Measurements from ENCODE around the gene MITF. TPM values are rescaled to one million over a fixed set of nuclear protein-coding genes. Genes with fewer than 3 reads are reported as not detected.

The MITF gene
- total RNA-seq, 1 experiment from 2014 or later = 116 TPM

- DNase-seq (ENCODE audit: low spot score) = no peak
- in situ Hi-C loops (cut with HindIII; ENCODE audit: low sequenced_read_pairs) = no loop called here
Observed at GRCh38 chr3:69972672-69973071, 233.4 kb downstream of the MITF start.

- in situ Hi-C loops (cut with HindIII; ENCODE audit: low sequenced_read_pairs) = no loop called here
- DNase-seq (ENCODE audit: low spot score) = no peak
Observed at GRCh38 chr3:69976021-69976420, 236.8 kb downstream of the MITF start.

GRCh38 chr3:69983546-69984265, 244.4 kb downstream of the MITF start:
- no peak for DNase-seq (ENCODE audit: low spot score)
- in situ Hi-C loops (cut with HindIII; ENCODE audit: low sequenced_read_pairs) = no loop called here

GRCh38 chr3:69985266-69985665, 246.0 kb downstream of the MITF start:
- DNase-seq (ENCODE audit: low spot score) = no peak
- in situ Hi-C loops (cut with HindIII; ENCODE audit: low sequenced_read_pairs) = no loop called here

- no peak for DNase-seq (ENCODE audit: low spot score)
- in situ Hi-C loops (cut with HindIII; ENCODE audit: low sequenced_read_pairs) = no loop called here
Observed at GRCh38 chr3:69986419-69986818, 247.2 kb downstream of the MITF start.

- in situ Hi-C loops (cut with HindIII; ENCODE audit: low sequenced_read_pairs) = no loop called here
- no peak for DNase-seq (ENCODE audit: low spot score)
Observed at GRCh38 chr3:69987833-69988232, 248.6 kb downstream of the MITF start.

- in situ Hi-C loops (cut with HindIII; ENCODE audit: low sequenced_read_pairs) = no loop called here
- DNase-seq (ENCODE audit: low spot score) = no peak
Observed at GRCh38 chr3:69993757-69994156, 254.5 kb downstream of the MITF start.

- no peak for DNase-seq (ENCODE audit: low spot score)
- in situ Hi-C loops (cut with HindIII; ENCODE audit: low sequenced_read_pairs) = no loop called here
Observed at GRCh38 chr3:69994919-69995318, 255.7 kb downstream of the MITF start.

GRCh38 chr3:69997631-69998307, 258.5 kb downstream of the MITF start:
- DNase-seq (ENCODE audit: low spot score) = no peak
- in situ Hi-C loops (cut with HindIII; ENCODE audit: low sequenced_read_pairs) = no loop called here

- no peak for DNase-seq (ENCODE audit: low spot score)
- in situ Hi-C loops (cut with HindIII; ENCODE audit: low sequenced_read_pairs) = no loop called here
Observed at GRCh38 chr3:69998759-69999139, 259.5 kb downstream of the MITF start.

GRCh38 chr3:69999140-70000027, 260.1 kb downstream of the MITF start, which contains the start of gene SAMMSON:
SAMMSON (plus strand) TSS chr3:69999733.
- no peak for DNase-seq (ENCODE audit: low spot score)

GRCh38 chr3:70000028-70000410, 260.8 kb downstream of the MITF start:
- in situ Hi-C loops (cut with HindIII; ENCODE audit: low sequenced_read_pairs) = no loop called here
- no peak for DNase-seq (ENCODE audit: low spot score)

More at GRCh38 chr3:69999140-70000027, 260.1 kb downstream of the MITF start, which contains the start of gene SAMMSON:
- in situ Hi-C loops (cut with HindIII; ENCODE audit: low sequenced_read_pairs) = no loop called here

GRCh38 chr3:70000563-70001081, 261.4 kb downstream of the MITF start:
- in situ Hi-C loops (cut with HindIII; ENCODE audit: low sequenced_read_pairs) = no loop called here
- DNase-seq (ENCODE audit: low spot score) = no peak

GRCh38 chr3:70003119-70003518, 263.9 kb downstream of the MITF start:
- in situ Hi-C loops (cut with HindIII; ENCODE audit: low sequenced_read_pairs) = no loop called here
- DNase-seq (ENCODE audit: low spot score) = no peak

GRCh38 chr3:70006089-70006488, 266.8 kb downstream of the MITF start:
- in situ Hi-C loops (cut with HindIII; ENCODE audit: low sequenced_read_pairs) = no loop called here
- DNase-seq (ENCODE audit: low spot score) = no peak

GRCh38 chr3:70010346-70010745, 271.1 kb downstream of the MITF start:
- in situ Hi-C loops (cut with HindIII; ENCODE audit: low sequenced_read_pairs) = no loop called here
- no peak for DNase-seq (ENCODE audit: low spot score)

GRCh38 chr3:70011582-70011981, 272.3 kb downstream of the MITF start:
- in situ Hi-C loops (cut with HindIII; ENCODE audit: low sequenced_read_pairs) = no loop called here
- no peak for DNase-seq (ENCODE audit: low spot score)

Measured in G401 (cell line).